PC-9 (cell line): ENCODE results near the gene KLK6. TPM values are rescaled to one million over a fixed set of nuclear protein-coding genes. Genes with fewer than 3 reads are reported as not detected.

Source experiments
- BruUV-seq: library from RNA; stranded (reverse); fragments of 400-500 nt; replicated peaks from 2 replicates; lab custom pipeline; 2021; lab: Mats Ljungman, UMichigan
- CTCF ChIA-PET: fragments of 300-600 bp; sonication (Branson Sonifier 250); formaldehyde crosslinking; loops from one replicate; lab custom pipeline; 2022; ENCODE audit warnings: antibody characterized with exemption; lab: Charles Lee
- POLR2A ChIA-PET: fragments of 300-600 bp; sonication (Branson Sonifier 250); formaldehyde crosslinking; loops from one replicate; lab custom pipeline; 2022; ENCODE audit warnings: antibody characterized with exemption; ENCODE audit not compliant: unreplicated experiment; lab: Charles Lee
- DNase-seq, 2 experiments: peaks; one replicate each; pipeline versions ENCODE4 v3.0.0 to v3.0.0-alpha.2; 2015 to 2022; ENCODE audit warnings: mixed read lengths in 1 of 2
- H2AFZ ChIP-seq: fragments of 200-600 bp; sonication (generic); 2 replicates; pipeline ENCODE4 v1.8.1; 2017; ENCODE audit warnings: antibody characterized with exemption
- H3F3A ChIP-seq: fragments of 200-600 bp; sonication (generic); 2 replicates; pipeline ENCODE4 v1.8.1; 2017; ENCODE audit warnings: antibody characterized with exemption, mild to moderate bottlenecking, low read depth; ENCODE audit not compliant: insufficient read depth
- H3K27ac ChIP-seq: fragments of 200-600 bp; sonication (generic); 2 replicates; pipeline ENCODE4 v1.6.1; 2016; ENCODE audit warnings: mixed run types
- H3K27me3 ChIP-seq: fragments of 200-600 bp; sonication (generic); 2 replicates; pipeline ENCODE4 v1.6.1; 2016; ENCODE audit warnings: low read depth, mixed run types; ENCODE audit not compliant: insufficient read depth
- H3K36me3 ChIP-seq: fragments of 200-600 bp; sonication (generic); 2 replicates; pipeline ENCODE4 v1.6.1; 2016; ENCODE audit warnings: low read depth, mixed run types
- H3K4me1 ChIP-seq: fragments of 200-600 bp; sonication (generic); replicated peaks from 2 replicates; pipeline ENCODE4 v1.6.1; 2016; ENCODE audit warnings: mixed run types; ENCODE audit not compliant: insufficient read depth
- H3K4me2 ChIP-seq: fragments of 200-600 bp; sonication (generic); 2 replicates; pipeline ENCODE4 v1.6.1; 2017; ENCODE audit warnings: mixed run types
- H3K4me3 ChIP-seq: fragments of 200-600 bp; sonication (generic); 2 replicates; pipeline ENCODE4 v1.6.1; 2016; ENCODE audit warnings: mixed run types
- H3K79me2 ChIP-seq: fragments of 200-600 bp; sonication (generic); 2 replicates; pipeline ENCODE4 v1.6.1; 2017; ENCODE audit warnings: low read depth, mixed run types
- H3K9me2 ChIP-seq: fragments of 200-600 bp; sonication (generic); 2 replicates; pipeline ENCODE4 v1.8.1; 2017; ENCODE audit warnings: mild to moderate bottlenecking; ENCODE audit not compliant: insufficient read depth
- H3K9me3 ChIP-seq: fragments of 200-600 bp; sonication (generic); 2 replicates; pipeline ENCODE4 v1.8.1; 2016; ENCODE audit warnings: low read depth; ENCODE audit not compliant: insufficient read depth
- H4K20me1 ChIP-seq: fragments of 200-600 bp; sonication (generic); 2 replicates; pipeline ENCODE4 v1.8.1; 2017; ENCODE audit not compliant: insufficient read depth
- CTCF ChIP-seq: fragments of 200-600 bp; sonication (generic); conservative IDR thresholded peaks from 2 replicates; pipeline ENCODE4 v1.6.1; 2017; ENCODE audit warnings: mixed run types, antibody characterized with exemption, mild to moderate bottlenecking, moderate library complexity
- EZH2 ChIP-seq: fragments of 200-600 bp; sonication (generic); IDR thresholded peaks from 2 replicates; pipeline ENCODE4 v1.8.0; 2017; ENCODE audit warnings: antibody characterized with exemption, low read depth
- intact Hi-C: fragments of 100-400 bp; cut with micrococcal nuclease; formaldehyde crosslinking; loops from one replicate; pipeline ENCODE4 v1.10.0; 2022; ENCODE audit not compliant: unreplicated experiment
- total RNA-seq: library from RNA; stranded (reverse); gene quantifications from 2 replicates; pipeline ENCODE4 v1.2.3, GENCODE V29; 2021

KLK6 gene
- total RNA-seq, 1 experiment from 2014 or later, result 490 TPM

- peaks cover 42% of the 10 kb centered on the region for H3K4me1 ChIP-seq
- H3K36me3 ChIP-seq, result no peaks in the 10 kb centered on the region
- no peak for TF ChIP-seq EZH2
- TF ChIP-seq CTCF, result no peak
- H3F3A ChIP-seq, result peaks cover 44% of the 10 kb centered on the region
- H3K9me2 ChIP-seq, result no peaks in the 10 kb centered on the region
- H3K4me3 ChIP-seq, result no peak overlapping the region
- H3K27me3 ChIP-seq, result no peaks in the 10 kb centered on the region
- H2AFZ ChIP-seq, result no peak overlapping the region
- CTCF ChIA-PET, result interaction anchor here (0.6 kb wide), 1 partner anchor 14 kb away, joined by 9 read pairs; no protein-coding TSS in a partner anchor
- H3K79me2 ChIP-seq, result no peaks in the 10 kb centered on the region
- no peak overlapping the region; the same call in 1 of the 2 replicates for H3K4me2 ChIP-seq
- intact Hi-C loops, result loop anchor here (10.0 kb wide), 1 partner anchor 391 kb away; no protein-coding TSS in a partner anchor
- peak in 1 of 2 experiments; percentile 77 for DNase-seq
- BruUV-seq, result no TSS peak
- POLR2A ChIA-PET, result no interaction called here
- no peaks in the 10 kb centered on the region for H4K20me1 ChIP-seq
- no peaks in the 10 kb centered on the region for H3K9me3 ChIP-seq
- H3K27ac ChIP-seq, result no peak overlapping the region
Observed at GRCh38 chr19:50925734-50926133, 43.7 kb downstream of the KLK6 start.

GRCh38 chr19:50924586-50924985, 44.8 kb downstream of the KLK6 start:
- no peak for TF ChIP-seq CTCF
- TF ChIP-seq EZH2, result no peak
- intact Hi-C loops, result loop anchor here (5.0 to 10.0 kb wide), 2 partner anchors 132 to 390 kb away; partner anchors contain the start of gene ACP4
- Histone ChIP-seq H3K27me3 (no peaks in the 10 kb centered on the region), H3K36me3 (no peaks in the 10 kb centered on the region), H3K9me2 (no peaks in the 10 kb centered on the region), H3K4me1 (peaks cover 37% of the 10 kb centered on the region), H3F3A (peaks cover 38% of the 10 kb centered on the region), H3K9me3 (no peaks in the 10 kb centered on the region), H3K4me2 (peak overlapping the region; percentile 3; the same call in 1 of the 2 replicates), H4K20me1 (no peaks in the 10 kb centered on the region), H3K4me3 (no peak overlapping the region), H3K79me2 (no peaks in the 10 kb centered on the region), H2AFZ (no peak overlapping the region), H3K27ac (0 out of 2 replicates have a peak overlapping the region, but pooled peaks have one; percentile 5)
- BruUV-seq, result no TSS peak
- DNase-seq, result peak in 1 of 2 experiments; percentile 70
- CTCF ChIA-PET, result no interaction called here
- POLR2A ChIA-PET, result interaction anchor here (0.6 to 0.7 kb wide), 2 partner anchors 82 to 561 kb away, joined by 3 read pairs; no protein-coding TSS in a partner anchor

- H3K4me1 ChIP-seq, result peaks cover 37% of the 10 kb centered on the region
- no peaks in the 10 kb centered on the region for H4K20me1 ChIP-seq
- 0 out of 2 replicates have a peak overlapping the region, but pooled peaks have one; percentile 26 for H2AFZ ChIP-seq
- H3F3A ChIP-seq, result peaks cover 38% of the 10 kb centered on the region
- ChIA-PET POLR2A (interaction anchor here (0.6 kb wide), 2 partner anchors 29 to 487 kb away, joined by 4 read pairs; no protein-coding TSS in a partner anchor), CTCF (interaction anchor here (1.0 to 1.2 kb wide), 2 partner anchors 9 to 80 kb away, joined by 3 to 4 read pairs; no protein-coding TSS in a partner anchor)
- H3K9me2 ChIP-seq, result no peaks in the 10 kb centered on the region
- peak overlapping the region; percentile 76 for H3K4me2 ChIP-seq
- peak; percentile 96 for TF ChIP-seq CTCF
- no peak for TF ChIP-seq EZH2
- no TSS peak for BruUV-seq
- intact Hi-C loops, result loop anchor here (1.0 to 10.0 kb wide), 5 partner anchors 130 to 566 kb away; partner anchors contain the start of gene ACP4
- H3K27me3 ChIP-seq, result 0 out of 2 replicates have a peak, but pooled peaks cover under 1% of the 10 kb centered on the region
- H3K27ac ChIP-seq, result peak overlapping the region; percentile 32
- peak overlapping the region; percentile 36; the same call in 1 of the 2 replicates for H3K4me3 ChIP-seq
- no peaks in the 10 kb centered on the region for H3K9me3 ChIP-seq
- no peaks in the 10 kb centered on the region for H3K79me2 ChIP-seq
- peak; percentile 77 to 80 for DNase-seq
- H3K36me3 ChIP-seq, result no peaks in the 10 kb centered on the region
Observed at GRCh38 chr19:50922317-50922853, 47.0 kb downstream of the KLK6 start.
